ENCODE measurements around the gene GADD45B. TPM values are rescaled to one million over a fixed set of nuclear protein-coding genes. Genes with fewer than 3 reads are reported as not detected.
"Not testable (repeated sequence)": the region's sequence is repeated elsewhere in the genome, so short reads cannot be mapped to it uniquely, and the experiment has no call there.

Gene GADD45B
- total RNA-seq, 1 donor from 2014 or later = 25.8 TPM

- FAIRE-seq (no peak), DNase-seq (ENCODE audit: low read depth) (no peak)
- TF ChIP-seq, protein P1, sequence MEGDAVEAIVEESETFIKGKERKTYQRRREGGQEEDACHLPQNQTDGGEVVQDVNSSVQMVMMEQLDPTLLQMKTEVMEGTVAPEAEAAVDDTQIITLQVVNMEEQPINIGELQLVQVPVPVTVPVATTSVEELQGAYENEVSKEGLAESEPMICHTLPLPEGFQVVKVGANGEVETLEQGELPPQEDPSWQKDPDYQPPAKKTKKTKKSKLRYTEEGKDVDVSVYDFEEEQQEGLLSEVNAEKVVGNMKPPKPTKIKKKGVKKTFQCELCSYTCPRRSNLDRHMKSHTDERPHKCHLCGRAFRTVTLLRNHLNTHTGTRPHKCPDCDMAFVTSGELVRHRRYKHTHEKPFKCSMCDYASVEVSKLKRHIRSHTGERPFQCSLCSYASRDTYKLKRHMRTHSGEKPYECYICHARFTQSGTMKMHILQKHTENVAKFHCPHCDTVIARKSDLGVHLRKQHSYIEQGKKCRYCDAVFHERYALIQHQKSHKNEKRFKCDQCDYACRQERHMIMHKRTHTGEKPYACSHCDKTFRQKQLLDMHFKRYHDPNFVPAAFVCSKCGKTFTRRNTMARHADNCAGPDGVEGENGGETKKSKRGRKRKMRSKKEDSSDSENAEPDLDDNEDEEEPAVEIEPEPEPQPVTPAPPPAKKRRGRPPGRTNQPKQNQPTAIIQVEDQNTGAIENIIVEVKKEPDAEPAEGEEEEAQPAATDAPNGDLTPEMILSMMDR (IDR thresholded peaks at IDR 0.05; ENCODE audit: insufficient read depth, low read length, severe bottlenecking) = no peak
- Histone ChIP-seq H3K4me3 (ENCODE audit: low read depth, low read length) (no peak overlapping the region), H3K27me3 (ENCODE audit: control insufficient read depth, insufficient read depth, low read length) (peaks cover 3% of the 10 kb centered on the region), H3K36me3 (ENCODE audit: control insufficient read depth, insufficient read depth, low read length) (no peaks in the 10 kb centered on the region)
Measured at GRCh38 chr19:2490659-2491058, 14.7 kb downstream of the GADD45B start.

DNA sequence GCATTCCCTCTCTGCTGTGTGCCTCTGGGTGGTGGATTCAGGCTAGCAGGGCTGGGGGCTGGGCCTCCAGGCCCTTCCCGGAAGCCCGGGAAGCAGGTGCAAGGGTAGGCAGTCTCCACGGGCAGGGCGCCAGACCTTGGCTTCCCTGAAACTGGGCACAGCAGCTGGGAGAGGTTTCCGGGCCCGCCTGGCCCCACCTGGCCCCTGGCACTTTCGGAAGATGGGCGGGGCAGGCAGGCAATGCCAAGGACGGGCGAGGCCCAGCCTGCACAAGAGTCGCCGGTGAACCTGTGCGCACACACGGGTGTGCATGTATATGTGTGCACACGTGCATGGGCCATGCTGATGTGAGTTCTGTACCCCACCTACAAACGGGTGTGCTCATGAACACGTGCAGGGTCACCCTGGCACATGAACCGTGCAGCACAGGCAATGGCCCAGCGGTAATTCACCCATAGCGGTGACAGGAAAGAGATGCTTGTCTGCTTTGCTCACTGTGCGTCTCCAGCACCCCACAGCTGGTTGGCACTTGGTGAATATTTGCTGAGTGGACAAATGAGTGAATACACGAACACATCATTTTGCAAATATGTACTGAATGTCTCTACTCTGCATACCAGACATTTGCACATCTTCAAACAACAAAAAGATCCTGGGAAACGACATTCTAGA, 15.3 kb downstream of the GADD45B start:
- no peaks in the 10 kb centered on the region for H3K36me3 ChIP-seq (ENCODE audit: control insufficient read depth, insufficient read depth, low read length)
- DNase-seq (ENCODE audit: low read depth) (peak; percentile 82), FAIRE-seq (peak; percentile 95)
- peaks cover 3% of the 10 kb centered on the region for H3K27me3 ChIP-seq (ENCODE audit: control insufficient read depth, insufficient read depth, low read length)
- TF ChIP-seq, protein P1 (IDR thresholded peaks at IDR 0.05; ENCODE audit: insufficient read depth, low read length, severe bottlenecking) = no peak
- H3K4me3 ChIP-seq (ENCODE audit: low read depth, low read length) = no peak overlapping the region

DNA sequence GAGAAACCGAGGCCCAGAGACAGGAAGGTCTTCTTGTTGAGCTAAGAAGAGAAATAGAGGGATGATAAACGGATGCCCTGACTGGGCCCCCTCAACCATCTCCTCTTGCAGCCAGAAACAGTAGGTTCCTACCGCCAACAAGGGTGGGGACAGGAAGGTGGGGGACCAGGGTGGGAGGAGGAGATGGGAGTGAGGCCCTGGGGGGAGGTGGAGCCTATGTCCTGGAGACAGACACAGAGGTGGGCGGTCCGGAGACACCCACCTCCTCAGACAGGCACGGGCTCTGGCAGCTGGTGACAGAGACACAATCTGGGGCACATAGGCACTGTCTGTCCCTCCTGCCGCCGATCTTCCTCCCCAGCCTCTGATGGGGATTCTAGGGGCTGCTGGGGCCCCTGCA, 16.9 kb downstream of the GADD45B start:
- TF ChIP-seq, protein P1 (IDR thresholded peaks at IDR 0.05; ENCODE audit: insufficient read depth, low read length, severe bottlenecking) = no peak
- no peak for FAIRE-seq
- Histone ChIP-seq H3K4me3 (ENCODE audit: low read depth, low read length) (no peak overlapping the region), H3K27me3 (ENCODE audit: control insufficient read depth, insufficient read depth, low read length) (peaks cover 3% of the 10 kb centered on the region), H3K36me3 (ENCODE audit: control insufficient read depth, insufficient read depth, low read length) (no peaks in the 10 kb centered on the region)
- no peak for DNase-seq (ENCODE audit: low read depth)

DNA sequence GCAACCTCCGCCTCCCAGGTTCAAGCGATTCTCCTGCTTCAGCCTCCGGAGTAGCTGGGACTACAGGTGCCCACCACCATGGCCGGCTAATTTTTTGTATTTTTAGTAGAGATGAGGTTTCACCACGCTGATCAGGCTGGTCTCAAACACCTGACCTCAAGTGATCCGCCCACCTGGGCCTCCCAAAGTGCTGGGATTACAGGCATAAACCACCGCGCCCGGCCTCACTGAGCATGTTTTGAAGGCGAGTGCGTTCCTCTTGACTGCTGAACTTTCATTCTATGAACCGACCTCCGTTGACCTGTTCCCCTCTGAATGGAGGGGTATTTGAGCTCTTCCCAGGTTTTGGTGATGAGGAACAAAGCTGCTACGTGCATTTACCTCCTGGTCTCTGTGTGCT, 17.5 kb downstream of the GADD45B start:
- DNase-seq (ENCODE audit: low read depth); H3K27me3 ChIP-seq (ENCODE audit: control insufficient read depth, insufficient read depth, low read length); FAIRE-seq; H3K4me3 ChIP-seq (ENCODE audit: low read depth, low read length); H3K36me3 ChIP-seq (ENCODE audit: control insufficient read depth, insufficient read depth, low read length): not testable (repeated sequence)

- no peak for DNase-seq (ENCODE audit: low read depth)
- Histone ChIP-seq H3K27me3 (ENCODE audit: control insufficient read depth, insufficient read depth, low read length) (peaks cover 3% of the 10 kb centered on the region), H3K4me3 (ENCODE audit: low read depth, low read length) (no peak overlapping the region), H3K36me3 (ENCODE audit: control insufficient read depth, insufficient read depth, low read length) (no peaks in the 10 kb centered on the region)
- FAIRE-seq = no peak
- TF ChIP-seq, protein P1 (IDR thresholded peaks at IDR 0.05; ENCODE audit: insufficient read depth, low read length, severe bottlenecking) = no peak
Measured at GRCh38 chr19:2494084-2494446, 18.1 kb downstream of the GADD45B start.

DNA sequence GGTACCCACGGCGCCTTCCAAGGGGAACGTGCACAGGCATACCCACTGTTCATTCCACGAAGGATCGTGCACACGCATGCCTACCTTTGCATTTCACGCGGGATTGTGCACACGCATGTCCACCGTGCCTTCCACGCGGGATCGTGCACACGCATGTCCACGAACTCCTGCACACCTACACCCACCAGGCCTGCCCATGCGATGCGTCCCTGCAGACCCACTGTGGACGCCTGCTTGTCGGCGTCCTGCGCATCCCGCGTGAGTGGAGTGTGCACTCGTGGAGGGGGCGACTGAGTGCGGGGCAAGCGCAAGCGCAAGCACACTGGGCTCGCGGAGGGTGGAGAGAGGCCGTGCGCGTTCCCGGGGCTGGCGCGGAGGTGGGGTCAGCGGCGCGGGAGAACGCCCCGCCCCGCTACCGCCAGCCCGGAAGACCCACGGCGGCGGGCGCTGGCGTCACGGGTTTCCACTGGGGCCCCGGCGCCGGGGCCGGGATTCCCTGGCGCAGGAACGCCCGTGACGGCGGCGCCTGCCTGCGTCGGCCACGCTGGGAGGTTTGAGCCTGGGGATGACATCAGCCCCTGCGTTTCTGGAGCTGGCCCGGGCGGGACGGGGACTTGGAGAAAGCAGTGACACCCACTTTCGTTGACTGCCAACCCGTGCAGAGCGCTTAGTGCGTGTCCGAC, 18.7 kb downstream of the GADD45B start:
- H3K4me3 ChIP-seq (ENCODE audit: low read depth, low read length) = peak overlapping the region; percentile 42
- no peaks in the 10 kb centered on the region for H3K36me3 ChIP-seq (ENCODE audit: control insufficient read depth, insufficient read depth, low read length)
- H3K27me3 ChIP-seq (ENCODE audit: control insufficient read depth, insufficient read depth, low read length) = peaks cover under 1% of the 10 kb centered on the region
- TF ChIP-seq, protein P1 (IDR thresholded peaks at IDR 0.05; ENCODE audit: insufficient read depth, low read length, severe bottlenecking) = no peak
- FAIRE-seq (no peak), DNase-seq (ENCODE audit: low read depth) (no peak)
